Measurements from ENCODE around the gene MNDA.

- TF ChIP-seq, protein P1, sequence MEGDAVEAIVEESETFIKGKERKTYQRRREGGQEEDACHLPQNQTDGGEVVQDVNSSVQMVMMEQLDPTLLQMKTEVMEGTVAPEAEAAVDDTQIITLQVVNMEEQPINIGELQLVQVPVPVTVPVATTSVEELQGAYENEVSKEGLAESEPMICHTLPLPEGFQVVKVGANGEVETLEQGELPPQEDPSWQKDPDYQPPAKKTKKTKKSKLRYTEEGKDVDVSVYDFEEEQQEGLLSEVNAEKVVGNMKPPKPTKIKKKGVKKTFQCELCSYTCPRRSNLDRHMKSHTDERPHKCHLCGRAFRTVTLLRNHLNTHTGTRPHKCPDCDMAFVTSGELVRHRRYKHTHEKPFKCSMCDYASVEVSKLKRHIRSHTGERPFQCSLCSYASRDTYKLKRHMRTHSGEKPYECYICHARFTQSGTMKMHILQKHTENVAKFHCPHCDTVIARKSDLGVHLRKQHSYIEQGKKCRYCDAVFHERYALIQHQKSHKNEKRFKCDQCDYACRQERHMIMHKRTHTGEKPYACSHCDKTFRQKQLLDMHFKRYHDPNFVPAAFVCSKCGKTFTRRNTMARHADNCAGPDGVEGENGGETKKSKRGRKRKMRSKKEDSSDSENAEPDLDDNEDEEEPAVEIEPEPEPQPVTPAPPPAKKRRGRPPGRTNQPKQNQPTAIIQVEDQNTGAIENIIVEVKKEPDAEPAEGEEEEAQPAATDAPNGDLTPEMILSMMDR (conservative IDR thresholded peaks at IDR 0.05; ENCODE audit: low read depth, low read length): no peak
- TF ChIP-seq EZH2 (IDR thresholded peaks at IDR 0.05; ENCODE audit: borderline replicate concordance, low read depth, low read length, poor library complexity, severe bottlenecking): no peak
Measured at GRCh38 chr1:158839566-158839965, 8.4 kb downstream of the MNDA start.

All from A673 (cell line).